NB4 (cell line): ENCODE results near the gene GNAT1.

Source experiments
- TF ChIP-seq, protein P1 (sequence below): IDR thresholded peaks from one replicate; pipeline ENCODE4 v1.5.1; 2012; ENCODE audit warnings: low read depth, low read length
- TF ChIP-seq, protein P2 (sequence below): IDR thresholded peaks from 2 replicates; pipeline ENCODE4 v1.6.1; 2011; ENCODE audit warnings: low read depth, low read length

GRCh38 chr3:50154840-50155490 is 36.4 kb upstream of the GNAT1 start, which contains the start of gene SEMA3F:
- TF ChIP-seq, protein P1, sequence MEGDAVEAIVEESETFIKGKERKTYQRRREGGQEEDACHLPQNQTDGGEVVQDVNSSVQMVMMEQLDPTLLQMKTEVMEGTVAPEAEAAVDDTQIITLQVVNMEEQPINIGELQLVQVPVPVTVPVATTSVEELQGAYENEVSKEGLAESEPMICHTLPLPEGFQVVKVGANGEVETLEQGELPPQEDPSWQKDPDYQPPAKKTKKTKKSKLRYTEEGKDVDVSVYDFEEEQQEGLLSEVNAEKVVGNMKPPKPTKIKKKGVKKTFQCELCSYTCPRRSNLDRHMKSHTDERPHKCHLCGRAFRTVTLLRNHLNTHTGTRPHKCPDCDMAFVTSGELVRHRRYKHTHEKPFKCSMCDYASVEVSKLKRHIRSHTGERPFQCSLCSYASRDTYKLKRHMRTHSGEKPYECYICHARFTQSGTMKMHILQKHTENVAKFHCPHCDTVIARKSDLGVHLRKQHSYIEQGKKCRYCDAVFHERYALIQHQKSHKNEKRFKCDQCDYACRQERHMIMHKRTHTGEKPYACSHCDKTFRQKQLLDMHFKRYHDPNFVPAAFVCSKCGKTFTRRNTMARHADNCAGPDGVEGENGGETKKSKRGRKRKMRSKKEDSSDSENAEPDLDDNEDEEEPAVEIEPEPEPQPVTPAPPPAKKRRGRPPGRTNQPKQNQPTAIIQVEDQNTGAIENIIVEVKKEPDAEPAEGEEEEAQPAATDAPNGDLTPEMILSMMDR = no peak
- TF ChIP-seq, protein P2, sequence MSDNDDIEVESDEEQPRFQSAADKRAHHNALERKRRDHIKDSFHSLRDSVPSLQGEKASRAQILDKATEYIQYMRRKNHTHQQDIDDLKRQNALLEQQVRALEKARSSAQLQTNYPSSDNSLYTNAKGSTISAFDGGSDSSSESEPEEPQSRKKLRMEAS = no peak
